Measurements from ENCODE around the gene ATP11B. TPM values are rescaled to one million over a fixed set of nuclear protein-coding genes. Genes with fewer than 3 reads are reported as not detected.
"Not testable (repeated sequence)": the region's sequence is repeated elsewhere in the genome, so short reads cannot be mapped to it uniquely, and the experiment has no call there.

The ATP11B gene
- total and polyA plus RNA-seq, 2 experiments from 2014 or later: 19.8 to 60.5 TPM

- Histone ChIP-seq H3K9me2 (replicated peaks; ENCODE audit: insufficient read depth) (no peaks in the 10 kb centered on the region), H3K36me3 (replicated peaks; ENCODE audit: insufficient read depth, low read depth) (no peaks in the 10 kb centered on the region), H2AFZ (no peak overlapping the region), H3K4me2 (no peak overlapping the region), H4K20me1 (ENCODE audit: insufficient read depth, poor library complexity, severe bottlenecking) (peaks cover 40% of the 10 kb centered on the region), H3K9me3 (ENCODE audit: low read depth) (no peaks in the 10 kb centered on the region), H3K4me1 (ENCODE audit: insufficient read depth) (peaks cover 9% of the 10 kb centered on the region), H3K27ac (no peak overlapping the region), H3K4me3 (no peak overlapping the region), H3K79me2 (peaks cover 92% of the 10 kb centered on the region), H3K27me3 (no peaks in the 10 kb centered on the region)
- 50% methylated on average over 1 of the region's 1 CpG for WGBS (ENCODE audit: low lambda C conversion rate, missing lambda C conversion rate)
- no peak for DNase-seq (ENCODE audit: low spot score)
- TF ChIP-seq CTCF (IDR thresholded peaks at IDR 0.05; ENCODE audit: poor library complexity) (no peak), EZH2 (IDR thresholded peaks at IDR 0.05; ENCODE audit: borderline replicate concordance) (no peak), EZH2phosphoT487 (IDR thresholded peaks at IDR 0.05; ENCODE audit: low read depth, severe bottlenecking, unreplicated experiment) (no peak)
Observed at GRCh38 chr3:182816181-182816580, 22.9 kb downstream of the ATP11B start.

GRCh38 chr3:182818296-182818978, 25.1 kb downstream of the ATP11B start:
- Histone ChIP-seq H3K4me3 (no peak overlapping the region), H3K79me2 (peaks cover 82% of the 10 kb centered on the region), H3K4me2 (peak overlapping the region; percentile 52), H3K27ac (no peak overlapping the region), H3K27me3 (no peaks in the 10 kb centered on the region), H3K9me3 (ENCODE audit: low read depth) (no peaks in the 10 kb centered on the region), H4K20me1 (ENCODE audit: insufficient read depth, poor library complexity, severe bottlenecking) (peaks cover 28% of the 10 kb centered on the region), H3K36me3 (replicated peaks; ENCODE audit: insufficient read depth, low read depth) (no peaks in the 10 kb centered on the region), H2AFZ (no peak overlapping the region), H3K9me2 (replicated peaks; ENCODE audit: insufficient read depth) (no peaks in the 10 kb centered on the region), H3K4me1 (ENCODE audit: insufficient read depth) (peaks cover 5% of the 10 kb centered on the region)
- no peak for DNase-seq (ENCODE audit: low spot score)
- no peak for TF ChIP-seq EZH2 (IDR thresholded peaks at IDR 0.05; ENCODE audit: borderline replicate concordance)
- no peak for TF ChIP-seq CTCF (IDR thresholded peaks at IDR 0.05; ENCODE audit: poor library complexity)
- no peak for TF ChIP-seq EZH2phosphoT487 (IDR thresholded peaks at IDR 0.05; ENCODE audit: low read depth, severe bottlenecking, unreplicated experiment)
- WGBS (ENCODE audit: low lambda C conversion rate, missing lambda C conversion rate): 76% methylated on average over 4 of the region's 4 CpGs

DNA sequence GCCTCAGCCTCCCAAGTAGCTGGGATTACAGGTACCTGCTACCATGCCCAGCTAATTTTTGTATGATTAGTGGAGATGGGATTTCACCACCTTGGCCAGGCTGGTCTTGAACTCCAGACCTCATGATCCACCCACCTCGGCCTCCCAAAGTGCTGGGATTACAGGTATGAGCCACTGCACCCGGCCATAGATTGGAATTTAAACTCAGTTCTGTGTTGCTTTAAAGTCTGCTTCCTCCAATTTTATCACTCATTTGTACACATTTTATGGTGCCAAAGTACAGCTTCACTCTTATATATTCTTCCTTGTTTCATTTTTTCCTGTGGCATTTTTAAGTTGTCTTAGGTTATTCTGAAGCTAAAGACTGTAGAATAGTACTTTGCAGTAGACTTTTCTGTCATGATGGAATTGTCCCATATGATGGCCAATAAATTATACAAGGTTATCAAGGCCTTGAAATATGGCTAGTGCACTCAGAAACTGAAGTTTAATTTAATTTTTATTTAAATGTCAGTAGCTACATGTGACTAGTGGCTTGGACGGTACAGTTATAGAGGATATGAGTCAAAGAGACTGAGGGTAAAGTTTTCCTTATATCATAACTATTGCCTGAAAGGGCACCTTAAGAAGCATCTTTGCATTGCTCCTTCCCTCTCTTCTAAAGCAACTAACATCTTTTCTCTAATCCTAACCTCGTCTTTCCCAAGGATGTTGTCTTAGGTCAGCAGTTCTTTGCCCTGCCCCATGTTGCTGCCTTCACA, 28.1 kb downstream of the ATP11B start:
- Histone ChIP-seq H4K20me1 (ENCODE audit: insufficient read depth, poor library complexity, severe bottlenecking) (peaks cover 10% of the 10 kb centered on the region), H3K79me2 (peaks cover 82% of the 10 kb centered on the region), H3K4me3 (no peak overlapping the region), H3K4me2 (peak overlapping the region; percentile 45), H3K27ac (peak overlapping the region; percentile 58), H3K9me3 (ENCODE audit: low read depth) (no peaks in the 10 kb centered on the region), H3K9me2 (replicated peaks; ENCODE audit: insufficient read depth) (no peaks in the 10 kb centered on the region), H2AFZ (no peak overlapping the region), H3K36me3 (replicated peaks; ENCODE audit: insufficient read depth, low read depth) (no peaks in the 10 kb centered on the region), H3K27me3 (no peaks in the 10 kb centered on the region), H3K4me1 (ENCODE audit: insufficient read depth) (no peaks in the 10 kb centered on the region)
- 81% methylated on average over 4 of the region's 4 CpGs for WGBS (ENCODE audit: low lambda C conversion rate, missing lambda C conversion rate)
- TF ChIP-seq EZH2 (IDR thresholded peaks at IDR 0.05; ENCODE audit: borderline replicate concordance) (no peak), CTCF (IDR thresholded peaks at IDR 0.05; ENCODE audit: poor library complexity) (no peak), EZH2phosphoT487 (IDR thresholded peaks at IDR 0.05; ENCODE audit: low read depth, severe bottlenecking, unreplicated experiment) (no peak)
- DNase-seq (ENCODE audit: low spot score): peak; percentile 19

- peaks cover 82% of the 10 kb centered on the region for H3K79me2 ChIP-seq
- not testable (repeated sequence) for H3K27ac ChIP-seq; H2AFZ ChIP-seq; H3K9me2 ChIP-seq (replicated peaks; ENCODE audit: insufficient read depth); H4K20me1 ChIP-seq (ENCODE audit: insufficient read depth, poor library complexity, severe bottlenecking); H3K27me3 ChIP-seq; DNase-seq (ENCODE audit: low spot score); H3K4me3 ChIP-seq; H3K4me1 ChIP-seq (ENCODE audit: insufficient read depth); H3K36me3 ChIP-seq (replicated peaks; ENCODE audit: insufficient read depth, low read depth); H3K4me2 ChIP-seq; H3K9me3 ChIP-seq (ENCODE audit: low read depth)
- WGBS (ENCODE audit: low lambda C conversion rate, missing lambda C conversion rate): 97% methylated on average over 5 of the region's 5 CpGs
Observed at GRCh38 chr3:182822260-182822659, 29.0 kb downstream of the ATP11B start.

Data from hepatocyte (in vitro differentiated cells).